ENCODE measurements around the gene PNPLA6.
A peak's percentile ranks its signal among the peaks of the same experiment; 100 is the strongest.

Gene PNPLA6

GRCh38 chr19:7600721-7601120 lies 65.2 kb downstream of the PNPLA6 start:
- DNase-seq (ENCODE audit: low read depth in 2 of 2) = no peak

GRCh38 chr19:7602240-7602934 lies 66.9 kb downstream of the PNPLA6 start:
- DNase-seq (ENCODE audit: low read depth in 2 of 2) = no peak

- no peak for DNase-seq (ENCODE audit: low read depth in 2 of 2)
These were observed 67.5 kb downstream of the PNPLA6 start for GRCh38 chr19:7602935-7603497.

- DNase-seq (ENCODE audit: low read depth in 2 of 2) = no peak
These were observed 68.4 kb downstream of the PNPLA6 start for GRCh38 chr19:7603919-7604318.

GRCh38 chr19:7605490-7606222 lies 70.1 kb downstream of the PNPLA6 start:
- peak; percentile 12 to 13 for DNase-seq (ENCODE audit: low read depth in 2 of 2)

DNA sequence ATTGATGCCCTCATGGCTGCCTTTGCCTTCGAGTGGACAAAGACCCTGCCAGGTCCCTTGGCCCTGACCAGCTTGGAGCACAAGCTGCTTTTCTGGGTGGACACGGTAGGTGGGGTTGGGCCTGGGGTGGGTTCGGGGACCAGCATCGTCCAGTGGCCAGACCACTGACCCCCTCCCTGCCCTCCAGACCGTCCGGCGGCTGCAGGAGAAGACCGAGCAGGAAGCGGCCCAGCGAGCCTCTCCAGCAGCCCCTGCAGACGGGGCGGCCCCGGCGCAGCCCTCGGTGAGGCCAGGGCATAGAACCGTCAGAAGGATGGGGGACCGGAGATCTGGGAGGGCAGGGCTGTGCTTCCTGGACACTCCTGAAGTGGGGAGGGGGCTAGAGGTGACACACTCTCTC lies 70.8 kb downstream of the PNPLA6 start:
- DNase-seq (ENCODE audit: low read depth in 2 of 2) = no peak

DNA sequence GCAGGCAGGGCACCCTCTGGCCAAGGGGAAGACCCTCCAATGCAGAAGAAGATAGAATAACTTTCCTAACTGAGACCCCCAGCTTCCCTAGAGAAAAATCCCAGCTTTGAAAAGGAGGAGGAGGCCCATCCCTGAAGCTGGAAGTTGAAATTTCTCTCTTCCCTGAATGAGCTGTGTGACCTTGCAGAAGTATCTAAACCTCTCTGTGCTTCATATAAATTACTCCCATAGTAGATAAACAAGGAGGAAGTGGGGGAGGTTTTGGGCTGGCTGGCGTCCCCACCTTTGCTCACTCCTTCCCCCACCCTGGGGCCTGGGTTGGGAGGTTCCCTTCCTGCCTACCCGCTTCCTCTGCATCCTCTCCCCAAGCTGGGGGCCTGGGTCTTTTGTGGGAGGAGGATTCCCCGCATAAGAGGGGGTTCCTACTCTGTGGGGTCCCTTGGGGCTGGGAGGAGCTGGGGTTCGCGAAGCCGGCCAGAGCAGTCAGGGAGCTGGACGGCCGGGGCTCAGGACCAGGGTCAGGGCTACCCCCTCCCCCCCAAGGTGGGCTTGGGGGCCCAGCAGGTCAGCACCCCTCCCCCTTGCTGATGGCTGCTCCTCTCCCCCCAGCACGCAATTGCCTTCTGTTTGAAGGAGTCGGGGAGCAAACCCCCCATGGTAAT lies 71.8 kb downstream of the PNPLA6 start:
- DNase-seq (ENCODE audit: low read depth in 2 of 2) = no peak

DNA sequence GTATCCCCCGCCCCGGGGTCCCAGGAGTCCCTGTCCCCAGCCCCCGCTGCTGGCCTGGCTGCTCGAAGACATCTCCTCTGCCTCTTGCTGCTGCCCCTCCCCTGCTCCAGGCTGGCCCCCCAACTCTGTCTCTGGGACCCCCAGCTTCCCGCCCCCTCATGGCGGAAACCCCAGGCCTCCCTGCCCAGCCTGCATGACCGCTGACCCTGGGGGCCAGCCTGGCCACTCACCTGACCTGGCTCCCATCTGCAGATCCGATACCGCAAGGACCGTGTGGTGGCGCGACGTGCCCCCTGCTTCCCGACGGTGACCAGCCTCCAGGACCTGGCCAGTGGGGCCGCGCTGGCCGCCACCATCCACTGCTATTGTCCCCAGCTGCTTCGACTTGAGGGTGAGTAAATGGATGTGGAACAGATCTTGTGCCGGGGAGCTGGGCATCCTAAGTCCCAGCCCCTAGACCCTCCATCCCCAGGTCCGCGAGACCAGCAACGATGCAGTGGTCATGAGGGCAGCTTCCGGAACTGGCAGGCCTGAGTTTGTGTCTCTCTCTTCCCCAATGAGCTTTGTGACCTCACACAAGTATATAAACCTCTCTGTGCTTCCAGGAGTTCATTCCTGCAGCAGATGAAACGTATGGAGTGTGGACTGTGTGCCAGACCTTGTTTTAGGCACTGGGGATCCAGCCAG lies 72.5 kb downstream of the PNPLA6 start:
- no peak for DNase-seq (ENCODE audit: low read depth in 2 of 2)

DNA sequence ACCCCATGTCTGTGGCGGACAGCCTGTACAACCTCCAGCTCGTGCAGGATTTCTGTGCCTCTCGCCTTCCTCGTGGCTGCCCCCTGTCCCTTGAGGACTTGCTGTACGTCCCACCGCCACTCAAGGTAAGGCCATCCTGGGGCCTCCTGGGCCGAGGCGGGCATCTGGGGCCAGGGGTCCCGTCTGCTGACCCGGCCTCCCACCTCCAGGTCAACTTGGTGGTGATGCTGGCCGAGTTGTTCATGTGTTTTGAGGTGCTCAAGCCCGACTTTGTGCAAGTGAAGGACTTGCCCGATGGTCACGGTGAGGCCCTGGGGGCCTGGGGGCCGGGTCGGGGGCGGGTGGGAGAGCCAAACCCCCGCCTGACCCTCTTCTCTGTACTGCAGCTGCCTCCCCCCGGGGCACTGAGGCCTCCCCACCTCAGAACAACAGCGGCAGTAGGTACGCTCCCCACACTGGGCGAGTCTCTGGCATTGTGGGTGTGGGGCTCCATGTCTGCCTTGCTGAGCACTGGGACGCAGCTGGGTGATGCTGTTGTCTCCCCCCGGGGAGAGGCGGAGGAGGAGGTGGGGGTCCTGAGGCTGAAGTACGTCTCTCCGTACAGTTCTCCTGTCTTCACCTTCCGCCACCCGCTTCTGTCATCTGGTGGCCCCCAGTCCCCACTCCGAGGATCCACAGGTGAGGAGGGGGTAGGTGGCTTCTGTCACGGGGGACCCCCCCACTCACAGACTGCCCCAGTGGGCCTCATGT lies 75.1 kb downstream of the PNPLA6 start:
- no peak for DNase-seq (ENCODE audit: low read depth in 2 of 2)
